Nephron (organoid): ENCODE measurements around the gene MECP2.

Experiments used
- H3K27ac Mint-ChIP-seq, 3 experiments: 2 replicates each; pipeline ENCODE4 v1.8.0; 2020; ENCODE audit warnings: mixed read lengths in 3 of 3, mild to moderate bottlenecking in 2 of 3, moderate library complexity in 1 of 3
- H3K27me3 Mint-ChIP-seq: 2 replicates; pipeline ENCODE4 v1.8.0; 2021; ENCODE audit warnings: low read depth, mild to moderate bottlenecking, moderate library complexity, mixed read lengths
- H3K36me3 Mint-ChIP-seq: 2 replicates; pipeline ENCODE4 v1.8.0; 2020; ENCODE audit warnings: low read depth, mixed read lengths
- H3K4me1 Mint-ChIP-seq: 2 replicates; pipeline ENCODE4 v1.8.0; 2020; ENCODE audit warnings: mixed read lengths
- H3K4me3 Mint-ChIP-seq, 3 experiments: 2 replicates each; pipeline ENCODE4 v1.8.0; 2020; ENCODE audit warnings: mild to moderate bottlenecking in 3 of 3, mixed read lengths in 3 of 3, moderate library complexity in 2 of 3
- H3K9me3 Mint-ChIP-seq: 2 replicates; pipeline ENCODE4 v1.8.0; 2020; ENCODE audit warnings: mixed read lengths
- CTCF ChIP-seq, 3 experiments: fragments of 200-600 bp; sonication (generic); IDR thresholded peaks; one replicate each; pipeline ENCODE4 v1.5.0; 2021; ENCODE audit warnings: antibody characterized with exemption in 3 of 3; ENCODE audit not compliant: unreplicated experiment in 3 of 3

MECP2 gene

GRCh38 chrX:154082396-154083125 is 15.0 kb downstream of the MECP2 start:
- H3K4me1 Mint-ChIP-seq: peaks cover 9% of the 10 kb centered on the region
- H3K27me3 Mint-ChIP-seq: no peaks in the 10 kb centered on the region
- peak overlapping the region in 1 of 3 experiments; percentile 5 for H3K27ac Mint-ChIP-seq
- peaks cover 7% of the 10 kb centered on the region for H3K9me3 Mint-ChIP-seq
- H3K4me3 Mint-ChIP-seq: no peak overlapping the region
- H3K36me3 Mint-ChIP-seq: peaks cover 43% of the 10 kb centered on the region
- TF ChIP-seq CTCF (IDR thresholded peaks at IDR 0.05; ENCODE audit: unreplicated experiment in 3 of 3): no peak

GRCh38 chrX:154077101-154077500 is 20.4 kb downstream of the MECP2 start:
- Mint-ChIP-seq H3K9me3 (peaks cover 18% of the 10 kb centered on the region), H3K4me1 (peaks cover 19% of the 10 kb centered on the region), H3K27me3 (no peaks in the 10 kb centered on the region), H3K36me3 (peaks cover 39% of the 10 kb centered on the region), H3K4me3 (no peak overlapping the region), H3K27ac (no peak overlapping the region)
- TF ChIP-seq CTCF (IDR thresholded peaks at IDR 0.05; ENCODE audit: unreplicated experiment in 3 of 3): no peak

- H3K4me1 Mint-ChIP-seq: peaks cover 19% of the 10 kb centered on the region
- H3K27me3 Mint-ChIP-seq: no peaks in the 10 kb centered on the region
- no peak overlapping the region for H3K4me3 Mint-ChIP-seq
- peaks cover 30% of the 10 kb centered on the region for H3K36me3 Mint-ChIP-seq
- no peak for TF ChIP-seq CTCF (IDR thresholded peaks at IDR 0.05; ENCODE audit: unreplicated experiment in 3 of 3)
- H3K27ac Mint-ChIP-seq: peak overlapping the region in 2 of 3 experiments; percentile 51 to 58
- H3K9me3 Mint-ChIP-seq: peaks cover 18% of the 10 kb centered on the region
Observed at GRCh38 chrX:154074199-154074598, 23.3 kb downstream of the MECP2 start.

- peaks cover 19% of the 10 kb centered on the region for H3K4me1 Mint-ChIP-seq
- no peak overlapping the region for H3K4me3 Mint-ChIP-seq
- H3K27ac Mint-ChIP-seq: no peak overlapping the region
- H3K27me3 Mint-ChIP-seq: no peaks in the 10 kb centered on the region
- H3K9me3 Mint-ChIP-seq: peaks cover 15% of the 10 kb centered on the region
- no peak for TF ChIP-seq CTCF (IDR thresholded peaks at IDR 0.05; ENCODE audit: unreplicated experiment in 3 of 3)
- H3K36me3 Mint-ChIP-seq: peaks cover 16% of the 10 kb centered on the region
Observed at GRCh38 chrX:154072192-154072591, 25.3 kb downstream of the MECP2 start.

GRCh38 chrX:154068560-154068959 is 29.0 kb downstream of the MECP2 start:
- no peak for TF ChIP-seq CTCF (IDR thresholded peaks at IDR 0.05; ENCODE audit: unreplicated experiment in 3 of 3)
- Mint-ChIP-seq H3K27me3 (no peaks in the 10 kb centered on the region), H3K4me3 (no peak overlapping the region), H3K27ac (no peak overlapping the region), H3K36me3 (peaks cover 4% of the 10 kb centered on the region), H3K9me3 (peaks cover 3% of the 10 kb centered on the region), H3K4me1 (peaks cover 8% of the 10 kb centered on the region)
